Natural killer cell (primary cell): Measurements from ENCODE around the gene IDE. TPM values are rescaled to one million over a fixed set of nuclear protein-coding genes. Genes with fewer than 3 reads are reported as not detected.

ENCODE experiments used
- ATAC-seq, 3 donors: fragments of 150-1000 bp in 2 of 3; fragments of 200-7000 bp in 1 of 3; cut with Tn5 transposase; 1 replicate in 1 of 3; 2 replicates in 2 of 3; pipeline ENCODE4 v1.10.0; 2021; ENCODE audit warnings: mild to moderate bottlenecking in 2 of 3, moderate library complexity in 2 of 3
- DNase-seq, 2 donors: peaks; one replicate each; pipeline versions ENCODE4 v3.0.0 to v3.0.0-alpha.2; 2013 to 2021; ENCODE audit warnings: mixed read lengths in 1 of 2
- H3K27ac ChIP-seq: one replicate; pipeline ENCODE4 v1.5.1; 2013; ENCODE audit warnings: mild to moderate bottlenecking, low read length
- H3K27me3 ChIP-seq: one replicate; pipeline ENCODE4 v1.6.1; 2013; ENCODE audit warnings: low read length; ENCODE audit not compliant: control insufficient read depth, insufficient read depth
- H3K36me3 ChIP-seq: one replicate; pipeline ENCODE4 v1.6.1; 2013; ENCODE audit warnings: low read length; ENCODE audit not compliant: control insufficient read depth, insufficient read depth
- H3K4me1 ChIP-seq: one replicate; pipeline ENCODE4 v1.6.1; 2013; ENCODE audit warnings: low read length; ENCODE audit not compliant: control insufficient read depth, insufficient read depth
- H3K4me3 ChIP-seq: one replicate; pipeline ENCODE4 v1.5.1; 2013; ENCODE audit warnings: low read length
- H3K9me3 ChIP-seq: one replicate; pipeline ENCODE4 v1.6.1; 2013; ENCODE audit warnings: low read length; ENCODE audit not compliant: control insufficient read depth, insufficient read depth
- H3K27ac Mint-ChIP-seq, 2 donors: one replicate each; pipeline ENCODE4 v1.8.0; 2022; ENCODE audit warnings: mild to moderate bottlenecking in 2 of 2, mixed read lengths in 2 of 2, moderate library complexity in 1 of 2
- H3K27me3 Mint-ChIP-seq, 2 donors: one replicate each; pipeline ENCODE4 v1.8.0; 2022; ENCODE audit warnings: low read depth in 2 of 2, mixed read lengths in 2 of 2
- H3K36me3 Mint-ChIP-seq: one replicate; pipeline ENCODE4 v1.8.0; 2022; ENCODE audit warnings: mixed read lengths
- H3K4me1 Mint-ChIP-seq, 2 donors: one replicate each; pipeline ENCODE4 v1.8.0; 2022; ENCODE audit warnings: mixed read lengths in 2 of 2
- H3K4me3 Mint-ChIP-seq: one replicate; pipeline ENCODE4 v1.8.0; 2022; ENCODE audit warnings: mild to moderate bottlenecking, moderate library complexity, mixed read lengths
- H3K9me3 Mint-ChIP-seq, 2 donors: one replicate each; pipeline ENCODE4 v1.8.0; 2022; ENCODE audit warnings: mixed read lengths in 2 of 2
- CTCF ChIP-seq: fragments of 200-600 bp; IDR thresholded peaks from one replicate; pipeline ENCODE4 v1.8.0; 2022; ENCODE audit warnings: antibody characterized with exemption
- whole genome bisulfite sequencing: methylation state at CpG from one replicate; pipeline ENCODE4 v1.1.7; 2013; ENCODE audit warnings: missing lambda C conversion rate; ENCODE audit not compliant: insufficient coverage; 5-methylcytosine and 5-hydroxymethylcytosine counted together
- intact Hi-C: fragments of 100-400 bp; cut with micrococcal nuclease; formaldehyde crosslinking; loops from one replicate; pipeline ENCODE4 v1.14.2; 2022
- total RNA-seq, 4 donors: library from RNA; stranded (reverse); fragments of 120-200 nt in 1 of 4; gene quantifications; one replicate each; pipeline versions ENCODE4 v1.2.3 to v1.2.4, GENCODE V29; 2013 to 2022

The IDE gene
- total RNA-seq, 3 donors from 2014 or later (not counting 1 experiment from before 2014, with no cell fraction given): 18.2 to 23.5 (median 21.8) TPM

- TF ChIP-seq CTCF: no peak
- 95% methylated on average over 2 of the region's 2 CpGs for WGBS
- Mint-ChIP-seq H3K9me3 (no peaks in the 10 kb centered on the region), H3K27me3 (no peaks in the 10 kb centered on the region), H3K36me3 (no peaks in the 10 kb centered on the region), H3K27ac (no peak overlapping the region), H3K4me3 (no peak overlapping the region), H3K4me1 (peaks cover 14 to 35% of the 10 kb centered on the region in 2 donors)
- intact Hi-C loops: no loop called here
- Histone ChIP-seq H3K27me3 (no peaks in the 10 kb centered on the region), H3K4me3 (no peak overlapping the region), H3K36me3 (no peaks in the 10 kb centered on the region), H3K4me1 (peaks cover 11% of the 10 kb centered on the region), H3K9me3 (no peaks in the 10 kb centered on the region), H3K27ac (no peak overlapping the region)
- ATAC-seq: no peak
- DNase-seq: no peak
Observed at GRCh38 chr10:92569071-92569470, 4.8 kb downstream of the IDE start.

GRCh38 chr10:92567952-92568600, 5.8 kb downstream of the IDE start:
- Histone ChIP-seq H3K4me3 (no peak overlapping the region), H3K27me3 (no peaks in the 10 kb centered on the region), H3K27ac (no peak overlapping the region), H3K4me1 (peaks cover 8% of the 10 kb centered on the region), H3K36me3 (no peaks in the 10 kb centered on the region), H3K9me3 (no peaks in the 10 kb centered on the region)
- DNase-seq (no peak), ATAC-seq (no peak)
- no peak overlapping the region for H3K27ac Mint-ChIP-seq
- intact Hi-C loops: no loop called here
- TF ChIP-seq CTCF: no peak
- H3K27me3 Mint-ChIP-seq: no peaks in the 10 kb centered on the region
- WGBS: 92% methylated on average over 2 of the region's 4 CpGs
- no peak overlapping the region for H3K4me3 Mint-ChIP-seq
- H3K4me1 Mint-ChIP-seq: peaks cover 13 to 33% of the 10 kb centered on the region in 2 donors
- no peaks in the 10 kb centered on the region for H3K9me3 Mint-ChIP-seq
- H3K36me3 Mint-ChIP-seq: no peaks in the 10 kb centered on the region

- Mint-ChIP-seq H3K36me3 (peaks cover 14% of the 10 kb centered on the region), H3K4me3 (no peak overlapping the region), H3K27ac (no peak overlapping the region), H3K9me3 (no peaks in the 10 kb centered on the region), H3K27me3 (no peaks in the 10 kb centered on the region), H3K4me1 (peaks cover 6 to 23% of the 10 kb centered on the region in 2 donors)
- no peak for DNase-seq
- intact Hi-C loops: no loop called here
- Histone ChIP-seq H3K4me1 (no peaks in the 10 kb centered on the region), H3K27ac (no peak overlapping the region), H3K4me3 (no peak overlapping the region), H3K36me3 (peaks cover 7% of the 10 kb centered on the region), H3K27me3 (no peaks in the 10 kb centered on the region), H3K9me3 (no peaks in the 10 kb centered on the region)
- no peak for TF ChIP-seq CTCF
- ATAC-seq: no peak
Observed at GRCh38 chr10:92562424-92562823, 11.5 kb downstream of the IDE start.

- Histone ChIP-seq H3K27ac (no peak overlapping the region), H3K36me3 (peaks cover 12% of the 10 kb centered on the region), H3K4me3 (no peak overlapping the region), H3K9me3 (peaks cover 4% of the 10 kb centered on the region), H3K4me1 (no peaks in the 10 kb centered on the region), H3K27me3 (no peaks in the 10 kb centered on the region)
- DNase-seq: no peak
- no peak for ATAC-seq
- no peak for TF ChIP-seq CTCF
- Mint-ChIP-seq H3K27ac (no peak overlapping the region), H3K4me1 (peaks cover 6 to 12% of the 10 kb centered on the region in 2 donors), H3K27me3 (no peaks in the 10 kb centered on the region), H3K4me3 (no peak overlapping the region), H3K9me3 (no peaks in the 10 kb centered on the region), H3K36me3 (peaks cover 14% of the 10 kb centered on the region)
- intact Hi-C loops: no loop called here
- WGBS: 98% methylated on average over 4 of the region's 4 CpGs
Observed at GRCh38 chr10:92559046-92559445, 14.8 kb downstream of the IDE start.
